ENCODE results near the gene ZNF660.
"Not testable (repeated sequence)": the region's sequence is repeated elsewhere in the genome, so short reads cannot be mapped to it uniquely, and the experiment has no call there.

ZNF660 gene

DNA sequence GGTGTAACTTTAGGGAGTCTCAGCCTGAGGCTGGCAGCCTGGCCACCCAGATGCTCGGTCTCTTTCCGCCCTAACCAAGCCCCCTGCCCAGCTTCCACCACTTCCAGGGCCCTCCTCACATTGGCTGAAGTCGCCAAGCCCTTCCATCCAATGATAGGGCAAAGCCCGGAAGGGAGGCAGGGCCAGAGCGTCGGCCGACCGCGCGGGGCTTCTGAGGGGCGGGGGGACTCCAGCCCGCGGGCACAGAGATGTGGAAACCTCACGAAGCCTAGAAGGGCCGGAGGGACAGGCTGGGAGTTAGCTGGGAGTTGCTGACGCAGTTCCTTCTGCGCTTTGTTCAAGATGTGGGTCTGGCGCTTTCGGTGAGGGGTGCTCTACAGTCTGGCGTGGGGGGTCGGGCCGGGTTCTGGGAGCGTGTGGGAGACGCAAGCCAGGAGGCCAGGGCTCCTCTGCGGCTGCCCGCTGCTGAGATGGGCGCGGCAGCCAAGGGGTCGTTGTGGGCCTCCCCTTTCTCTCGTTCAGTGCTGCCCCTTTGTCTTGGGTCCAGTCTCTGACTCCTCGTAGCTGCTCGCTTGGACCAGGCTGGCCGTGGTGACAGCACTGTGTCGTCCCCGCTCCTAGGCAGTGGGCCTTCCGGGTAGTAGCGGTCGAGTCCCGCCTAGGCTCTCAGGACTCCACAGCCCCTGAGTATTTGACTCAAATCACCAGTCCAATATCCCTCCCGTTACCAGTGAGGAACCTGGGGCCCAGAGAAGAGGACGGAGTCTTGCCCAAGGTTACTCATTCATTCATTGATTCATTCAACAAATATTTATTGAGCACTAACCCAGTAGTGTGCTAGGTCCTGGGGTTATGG is at the start of gene ZNF660:
TSS of gene ZNF660 (plus strand) at position 319 of the 856 bp plus-strand sequence. CDS start 9,230 bp downstream, outside the sequence.
- DNase-seq, result peak; percentile 83

GRCh38 chr3:44535364-44535763 is 49.4 kb upstream of the ZNF660 start:
- DNase-seq, result no peak

DNA sequence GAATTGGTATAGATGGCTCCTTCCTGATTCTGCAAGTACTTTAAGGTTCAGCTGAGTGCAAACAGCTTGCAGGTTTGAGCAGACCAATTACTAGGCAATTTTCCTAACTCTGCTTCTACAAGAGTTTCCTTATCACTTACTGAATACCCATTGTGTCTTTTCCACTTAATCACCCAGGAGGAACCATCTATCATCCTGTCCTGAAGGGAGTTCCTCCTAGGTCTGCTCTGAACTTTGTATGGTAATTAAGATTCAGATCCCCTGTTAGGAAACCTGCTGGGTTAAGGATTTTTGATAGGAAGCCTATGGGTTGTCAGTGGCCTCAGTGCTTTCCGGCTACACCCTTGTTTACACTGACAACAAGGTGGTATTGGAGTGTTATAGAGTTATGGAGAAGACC is 40.0 kb upstream of the ZNF660 start:
- DNase-seq, result not testable (repeated sequence)

DNA sequence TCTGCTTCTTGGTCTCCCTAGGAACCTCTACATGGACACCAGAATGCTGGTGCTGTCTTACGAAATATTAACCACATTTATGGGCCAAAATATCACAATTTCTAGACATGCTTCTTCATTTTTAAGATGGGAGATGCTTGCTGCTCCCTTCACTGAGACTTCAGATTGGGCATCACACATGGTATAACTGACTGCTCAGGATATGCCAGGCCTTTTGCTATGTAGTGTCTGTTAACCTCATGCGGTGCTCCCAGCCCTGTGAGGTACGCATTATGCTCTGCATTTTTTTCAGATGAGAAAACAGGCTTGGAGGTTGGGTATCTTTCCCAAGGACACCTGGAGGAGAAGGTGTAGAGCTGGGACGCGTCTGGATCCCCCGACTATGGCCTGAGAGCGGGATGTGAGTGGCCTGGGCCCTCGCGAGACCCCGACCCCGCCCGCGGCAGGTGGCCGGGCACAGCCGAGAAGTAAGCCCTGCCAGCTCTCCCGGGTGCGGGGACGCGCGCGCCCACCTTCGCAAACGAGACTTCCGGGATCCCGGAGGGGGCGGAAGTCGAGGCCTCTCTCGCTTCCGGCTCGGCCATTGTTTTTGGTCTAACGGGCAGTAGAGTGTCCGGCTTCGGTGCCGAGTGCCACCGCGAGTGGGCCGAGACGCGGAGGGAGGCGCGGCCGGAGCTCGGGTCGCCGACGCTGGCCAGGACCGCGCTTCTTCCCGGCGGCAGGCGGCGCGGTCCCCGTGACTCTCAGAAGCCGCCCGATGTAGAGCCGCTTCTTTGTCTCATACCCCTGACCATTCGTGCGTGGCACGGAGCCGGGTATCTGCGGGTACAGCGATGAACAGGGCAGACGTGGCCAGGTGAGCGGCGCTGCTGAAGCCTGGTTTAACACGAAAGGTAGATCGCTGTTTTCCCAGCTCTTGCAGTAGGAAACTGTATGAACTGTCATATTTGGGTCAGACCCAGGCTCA is 29.9 kb upstream of the ZNF660 start, which contains the start of gene ZKSCAN7:
TSS of gene ZKSCAN7 (plus strand) at position 568 of the 967 bp plus-strand sequence. CDS start 1,855 bp downstream, outside the sequence.
- DNase-seq, result peak; percentile 61

DNA sequence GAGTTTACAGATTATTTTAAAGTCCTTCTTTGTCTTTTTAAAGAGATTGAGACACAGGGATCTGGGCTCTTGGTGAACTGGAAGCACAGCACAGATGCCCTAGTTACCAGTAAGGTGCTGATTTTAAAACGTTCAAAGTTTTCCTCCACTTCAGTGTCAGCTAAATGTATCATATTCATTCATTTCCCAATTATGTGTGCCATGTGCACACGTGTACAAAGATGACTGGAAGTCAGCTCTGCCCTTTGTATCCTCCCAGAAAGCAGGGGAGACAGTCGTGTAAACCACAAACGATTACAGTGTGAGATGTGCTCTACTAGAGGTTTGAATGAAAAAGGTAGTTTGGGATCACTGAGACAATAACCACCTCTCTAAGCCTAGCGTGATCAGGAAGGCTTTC is 29.0 kb upstream of the ZNF660 start:
- peak; percentile 14 for DNase-seq

DNA sequence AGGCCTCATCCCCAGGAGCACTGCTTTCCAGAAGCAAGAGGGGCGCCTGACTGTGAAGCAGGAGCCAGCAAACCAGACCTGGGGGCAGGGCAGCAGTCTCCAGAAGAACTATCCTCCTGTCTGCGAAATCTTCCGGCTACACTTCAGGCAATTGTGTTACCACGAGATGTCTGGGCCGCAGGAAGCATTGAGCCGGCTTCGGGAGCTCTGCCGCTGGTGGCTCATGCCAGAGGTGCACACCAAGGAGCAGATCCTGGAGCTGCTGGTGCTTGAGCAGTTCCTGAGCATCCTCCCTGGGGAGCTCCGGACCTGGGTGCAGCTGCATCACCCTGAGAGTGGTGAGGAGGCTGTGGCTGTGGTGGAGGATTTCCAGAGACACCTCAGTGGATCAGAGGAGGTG is 27.7 kb upstream of the ZNF660 start:
- no peak for DNase-seq

DNA sequence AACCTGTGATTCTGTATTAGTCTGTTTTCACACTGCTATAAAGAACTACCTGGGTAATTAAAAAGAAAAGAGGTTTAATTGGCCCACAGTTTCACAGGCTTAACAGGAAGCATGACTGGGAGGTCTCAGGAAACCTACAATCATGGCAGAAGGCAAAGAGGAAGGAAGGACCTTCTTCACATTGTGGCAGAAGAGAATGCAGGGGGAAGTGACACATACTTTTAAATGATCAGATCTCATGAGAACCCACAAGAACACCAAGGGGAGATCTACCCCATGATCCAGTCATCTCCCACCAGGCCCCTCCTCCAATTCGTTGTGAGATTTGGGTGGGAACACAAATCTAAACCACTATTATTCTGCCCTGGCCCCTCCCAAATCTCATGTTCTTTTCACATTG is 23.7 kb upstream of the ZNF660 start:
- DNase-seq, result no peak

GRCh38 chr3:44562147-44562546 is 22.6 kb upstream of the ZNF660 start:
- no peak for DNase-seq

- DNase-seq, result no peak
Measured at GRCh38 chr3:44568561-44568960, 16.2 kb upstream of the ZNF660 start.

DNA sequence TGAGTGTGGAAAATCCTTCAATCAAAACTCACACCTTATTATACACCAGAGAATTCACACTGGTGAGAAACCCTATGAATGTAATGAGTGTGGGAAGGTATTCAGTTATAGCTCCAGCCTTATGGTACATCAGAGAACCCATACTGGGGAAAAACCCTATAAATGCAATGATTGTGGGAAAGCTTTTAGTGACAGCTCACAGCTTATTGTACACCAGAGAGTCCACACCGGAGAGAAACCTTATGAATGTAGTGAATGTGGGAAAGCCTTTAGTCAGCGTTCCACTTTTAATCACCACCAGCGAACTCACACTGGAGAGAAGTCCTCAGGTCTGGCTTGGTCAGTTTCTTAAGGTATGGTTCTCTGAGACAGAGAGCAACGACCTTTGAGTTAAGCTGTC is 13.7 kb upstream of the ZNF660 start:
- no peak for DNase-seq

GRCh38 chr3:44576613-44577012 is 8.2 kb upstream of the ZNF660 start:
- DNase-seq, result no peak

GRCh38 chr3:44577354-44577952 is 7.3 kb upstream of the ZNF660 start:
- not testable (repeated sequence) for DNase-seq

DNA sequence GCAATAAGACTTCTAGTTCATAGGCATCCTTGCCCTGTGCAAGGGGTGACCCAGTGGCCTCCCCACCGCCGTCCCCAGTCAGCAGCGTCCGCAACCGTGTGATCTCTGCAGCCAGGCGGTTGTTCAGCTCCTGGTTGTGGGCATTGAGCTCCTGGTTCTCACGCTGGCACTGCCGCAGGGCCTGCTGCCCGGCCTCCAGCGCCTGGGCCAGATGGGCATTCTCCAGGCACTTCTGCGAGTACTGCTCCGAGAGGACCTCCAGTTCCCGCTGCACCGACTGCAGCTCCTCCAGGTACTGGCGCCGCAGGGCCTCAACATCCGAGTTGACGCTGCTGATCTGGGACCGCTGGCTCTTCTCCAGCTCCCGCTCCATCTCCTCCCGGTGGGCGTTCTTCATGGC is 6.4 kb upstream of the ZNF660 start:
- DNase-seq, result not testable (repeated sequence)

- DNase-seq, result not testable (repeated sequence)
Measured at GRCh38 chr3:44578924-44579515, 5.7 kb upstream of the ZNF660 start.

DNA sequence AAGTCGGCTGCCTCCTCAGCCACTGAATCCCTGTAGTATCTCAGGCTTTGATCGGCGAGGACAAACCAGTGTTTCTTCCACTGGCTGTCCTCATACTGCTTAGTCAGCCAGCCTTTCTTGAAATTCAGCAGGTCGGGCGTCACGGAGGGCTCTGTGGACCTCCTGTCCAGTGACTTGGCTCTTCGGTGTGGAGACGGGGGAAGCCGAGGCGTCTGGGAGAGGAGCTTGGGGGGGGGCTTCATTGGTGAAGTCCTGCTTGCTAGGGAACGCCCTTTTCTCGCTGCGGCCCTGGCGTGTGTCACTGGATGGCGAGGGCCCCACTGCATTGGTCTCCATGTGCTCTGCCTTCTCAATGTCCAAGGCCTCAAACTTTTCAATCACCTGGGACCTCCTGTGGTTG is 5.0 kb upstream of the ZNF660 start:
- DNase-seq, result not testable (repeated sequence)

GRCh38 chr3:44580971-44581370 is 3.8 kb upstream of the ZNF660 start:
- not testable (repeated sequence) for DNase-seq

DNA sequence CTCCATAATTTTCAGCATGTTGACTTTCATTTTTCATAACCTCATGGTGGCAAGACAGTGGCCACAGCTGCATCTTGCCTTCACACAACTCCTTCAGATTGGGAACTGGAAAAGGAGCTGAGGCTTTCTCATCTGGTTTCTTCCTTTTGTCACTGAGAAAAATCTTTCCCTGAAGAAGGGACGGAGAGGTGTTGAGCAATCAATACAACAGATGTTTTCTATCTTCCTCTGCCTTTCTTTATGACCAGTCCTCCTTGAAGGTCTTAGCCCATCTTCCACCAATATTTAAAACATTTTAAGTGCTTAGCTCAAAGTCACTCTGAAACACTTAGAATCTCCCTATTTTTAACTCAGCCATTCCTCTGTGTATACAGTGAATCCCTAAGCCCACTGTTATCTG is 11.9 kb downstream of the ZNF660 start:
- no peak for DNase-seq

- no peak for DNase-seq
Measured at GRCh38 chr3:44601749-44602148, 17.0 kb downstream of the ZNF660 start.

- no peak for DNase-seq
Measured at GRCh38 chr3:44612678-44613077, 27.9 kb downstream of the ZNF660 start.

- peak; percentile 93 for DNase-seq
Measured at GRCh38 chr3:44624749-44625480, 40.2 kb downstream of the ZNF660 start, which contains the start of gene ZNF197. Gene ZNF197, plus strand, starts transcription at chr3:44625036. Its CDS starts 4,119 bp downstream, at chr3:44629155.

- DNase-seq, result no peak
Measured at GRCh38 chr3:44628716-44629115, 44.0 kb downstream of the ZNF660 start.

DNA sequence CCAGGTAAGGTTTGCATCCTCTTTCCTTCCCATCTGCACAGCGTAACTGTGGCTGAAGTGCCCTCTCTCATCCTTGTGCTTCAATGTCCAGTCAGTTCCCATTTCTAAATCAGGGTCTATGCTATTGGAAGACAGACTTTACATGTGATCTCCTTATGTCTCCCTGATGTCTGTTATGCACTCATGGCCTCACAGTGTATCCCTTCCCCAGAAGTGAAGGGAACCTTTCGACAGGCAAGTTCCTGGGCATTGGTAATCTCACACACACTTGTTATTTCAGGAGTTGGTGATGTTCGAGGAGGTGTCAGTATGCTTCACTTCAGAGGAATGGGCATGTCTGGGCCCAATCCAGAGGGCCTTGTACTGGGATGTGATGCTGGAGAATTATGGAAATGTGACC is 47.4 kb downstream of the ZNF660 start:
- DNase-seq, result no peak

Measured in fibroblast of skin of right quadriceps (primary cell).